Activated CD4-positive, alpha-beta T cell treated with anti-CD3 and anti-CD28 coated beads for 24 hours (primary cell): ENCODE measurements around the gene CCDC170.

Experiments
- DNase-seq, 2 donors: peaks; one replicate each; pipeline ENCODE4 v3.0.0-alpha.2; 2020; ENCODE audit warnings: low read depth in 2 of 2

CCDC170 gene

GRCh38 chr6:151658091-151658490 is 164.3 kb downstream of the CCDC170 start:
- DNase-seq: no peak

- no peak for DNase-seq
Measured at GRCh38 chr6:151659212-151659611, 165.4 kb downstream of the CCDC170 start.

- DNase-seq: no peak
Measured at GRCh38 chr6:151661509-151661908, 167.7 kb downstream of the CCDC170 start.

GRCh38 chr6:151661928-151662327 is 168.1 kb downstream of the CCDC170 start:
- no peak for DNase-seq

- DNase-seq: no peak
Measured at GRCh38 chr6:151663559-151663958, 169.7 kb downstream of the CCDC170 start.

GRCh38 chr6:151664390-151664789 is 170.6 kb downstream of the CCDC170 start:
- no peak for DNase-seq

GRCh38 chr6:151665329-151665728 is 171.5 kb downstream of the CCDC170 start:
- DNase-seq: no peak

GRCh38 chr6:151666526-151666925 is 172.7 kb downstream of the CCDC170 start:
- no peak for DNase-seq

- DNase-seq: no peak
Measured at GRCh38 chr6:151669208-151669560, 175.4 kb downstream of the CCDC170 start.

- DNase-seq: no peak
Measured at GRCh38 chr6:151670116-151670515, 176.3 kb downstream of the CCDC170 start.
